ENCODE measurements around the gene CDC42EP5.
"Not testable (repeated sequence)": the region's sequence is repeated elsewhere in the genome, so short reads cannot be mapped to it uniquely, and the experiment has no call there.

CDC42EP5 gene, protein sequence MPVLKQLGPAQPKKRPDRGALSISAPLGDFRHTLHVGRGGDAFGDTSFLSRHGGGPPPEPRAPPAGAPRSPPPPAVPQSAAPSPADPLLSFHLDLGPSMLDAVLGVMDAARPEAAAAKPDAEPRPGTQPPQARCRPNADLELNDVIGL

GRCh38 chr19:54473071-54473891, at the start of gene CDC42EP5:
Gene CDC42EP5, minus strand, starts transcription at chr19:54473296. Its CDS starts 7,749 bp downstream, at chr19:54465547.
- DNase-seq = no peak

DNA sequence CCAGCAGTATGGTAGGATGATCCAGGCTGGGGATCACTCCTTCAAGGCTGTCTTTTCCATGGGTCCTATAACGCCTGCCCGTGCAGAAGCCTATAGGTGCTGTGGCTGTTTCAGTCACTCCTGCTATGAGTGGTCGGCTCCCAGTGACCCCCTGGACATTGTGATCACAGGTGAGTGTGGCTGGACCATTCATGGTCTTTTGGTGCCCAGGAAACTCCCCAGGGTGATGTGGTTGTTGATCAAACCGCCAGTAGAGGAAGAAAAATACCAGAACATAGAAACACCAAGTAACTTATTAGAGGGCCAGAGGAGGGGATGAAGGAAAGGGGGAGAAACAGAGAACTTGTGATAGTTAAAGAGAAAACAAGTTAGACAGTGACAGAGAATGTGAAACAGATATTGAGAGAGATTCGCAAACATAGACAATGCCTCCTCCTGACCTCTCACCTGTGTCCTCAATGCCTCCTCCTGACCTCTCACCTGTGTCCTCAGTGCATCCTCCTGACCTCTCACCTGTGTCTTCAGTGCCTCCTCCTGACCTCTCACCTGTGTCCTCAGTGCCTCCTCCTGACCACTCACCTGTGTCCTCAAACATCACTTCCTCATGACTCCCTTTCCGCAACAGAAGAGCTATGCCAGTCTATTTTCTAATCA, 48.9 kb upstream of the CDC42EP5 start:
- DNase-seq = no peak

- DNase-seq = no peak
Observed at GRCh38 chr19:54521022-54521859, 48.1 kb upstream of the CDC42EP5 start.

DNA sequence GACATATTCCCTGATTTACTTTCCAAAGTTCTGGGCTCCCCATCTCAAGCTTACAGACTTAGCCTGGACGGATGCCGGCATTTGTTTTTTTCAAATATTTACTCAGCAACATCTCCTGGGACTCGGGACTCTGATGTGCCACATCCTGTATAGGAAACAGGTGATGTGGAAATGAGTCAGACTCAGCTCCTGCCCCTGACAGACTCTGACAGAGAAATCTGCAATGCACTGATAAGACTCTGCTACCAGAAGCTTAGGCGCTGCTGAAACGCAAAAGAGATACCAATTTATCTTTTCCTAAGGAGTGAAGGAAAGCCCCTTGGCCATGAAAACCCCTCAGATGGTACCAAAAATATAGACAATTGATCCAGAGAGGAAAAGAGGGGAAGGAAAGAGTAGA, 45.7 kb upstream of the CDC42EP5 start:
- DNase-seq = no peak

GRCh38 chr19:54517483-54517882, 44.4 kb upstream of the CDC42EP5 start:
- DNase-seq = peak; percentile 48

DNA sequence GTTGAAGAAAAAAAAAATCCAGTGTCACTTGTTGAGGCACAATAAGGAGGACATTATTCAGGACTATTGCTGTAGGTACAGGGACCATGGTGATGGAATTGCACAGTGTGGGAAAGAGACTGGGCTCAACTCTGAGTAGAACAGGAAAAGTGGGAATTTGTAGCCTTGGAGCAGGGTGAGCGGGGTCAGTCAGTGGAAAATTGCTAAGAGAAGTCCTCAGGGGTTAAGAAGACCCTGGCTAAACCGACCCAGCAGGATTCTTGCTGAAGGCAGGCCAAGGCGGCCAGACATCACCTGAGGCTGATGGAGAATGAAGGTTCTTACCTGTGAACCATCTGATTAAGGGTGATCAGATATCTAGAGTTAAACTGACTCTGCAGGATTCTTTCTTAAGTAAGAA, 42.1 kb upstream of the CDC42EP5 start:
- DNase-seq = no peak

GRCh38 chr19:54509200-54509940, 36.3 kb upstream of the CDC42EP5 start:
- DNase-seq = not testable (repeated sequence)

DNA sequence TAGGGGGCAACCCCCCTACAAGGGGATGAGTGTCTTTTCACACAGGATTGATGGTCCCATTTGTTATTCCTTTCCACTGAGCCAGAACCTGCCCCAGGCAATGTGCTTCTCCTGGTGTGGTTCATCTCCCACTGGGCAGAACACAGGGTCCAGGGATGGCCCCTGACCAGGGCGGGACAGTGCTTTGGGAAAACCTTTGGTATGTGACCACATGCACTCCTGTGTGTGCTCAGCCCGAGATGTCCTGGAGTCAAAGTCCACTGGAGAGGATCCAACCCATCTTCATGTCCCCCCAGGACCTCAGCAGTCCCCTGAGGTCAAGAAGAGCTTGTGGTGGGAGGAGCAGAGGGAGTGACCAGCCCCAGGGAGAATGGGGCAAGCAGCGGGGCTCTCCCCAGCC, 35.4 kb upstream of the CDC42EP5 start:
- not testable (repeated sequence) for DNase-seq

DNA sequence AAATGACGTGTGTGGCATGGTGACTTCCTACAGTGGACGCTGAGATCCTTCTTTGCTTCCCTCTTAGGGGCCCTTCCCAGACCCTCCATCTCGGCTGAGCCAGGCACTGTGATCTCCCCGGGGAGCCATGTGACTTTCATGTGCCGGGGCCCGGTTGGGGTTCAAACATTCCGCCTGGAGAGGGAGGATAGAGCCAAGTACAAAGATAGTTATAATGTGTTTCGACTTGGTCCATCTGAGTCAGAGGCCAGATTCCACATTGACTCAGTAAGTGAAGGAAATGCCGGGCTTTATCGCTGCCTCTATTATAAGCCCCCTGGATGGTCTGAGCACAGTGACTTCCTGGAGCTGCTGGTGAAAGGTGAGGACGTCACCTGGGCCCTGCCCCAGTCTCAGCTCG, 34.7 kb upstream of the CDC42EP5 start:
- no peak for DNase-seq

DNA sequence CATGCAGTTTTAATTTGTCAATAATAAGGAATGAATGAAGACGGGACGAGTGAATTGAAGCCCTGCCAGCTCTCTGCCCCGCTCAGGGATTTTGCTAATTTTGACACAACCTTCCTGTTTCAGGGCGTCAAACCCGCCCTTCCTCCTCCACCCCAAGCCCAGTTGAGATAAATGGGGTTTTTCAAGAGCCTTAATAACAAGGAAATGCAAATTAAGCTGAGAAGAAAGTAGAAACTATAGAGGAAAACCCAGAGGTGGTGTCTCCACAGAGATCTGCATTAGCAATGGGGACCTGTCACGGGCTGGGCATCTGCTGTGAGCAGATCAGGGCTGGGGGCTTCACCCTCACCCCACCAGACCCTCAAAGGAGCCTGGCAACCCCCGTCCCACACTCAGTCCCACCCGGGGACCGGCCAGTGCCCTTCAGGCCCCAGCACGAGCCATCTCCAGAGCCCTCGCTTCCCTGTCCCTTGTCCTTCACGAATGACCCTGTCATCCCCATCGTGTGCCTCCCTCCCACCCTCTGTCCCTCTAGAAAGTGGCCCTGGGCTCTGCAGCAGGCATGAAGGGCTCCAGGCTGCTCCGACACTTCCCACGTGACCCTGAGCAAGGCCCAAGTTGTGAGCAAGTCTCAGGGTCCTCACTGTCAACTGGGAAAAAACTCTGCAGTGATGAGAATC, 34.1 kb upstream of the CDC42EP5 start:
- not testable (repeated sequence) for DNase-seq

GRCh38 chr19:54506079-54506478, 33.0 kb upstream of the CDC42EP5 start:
- no peak for DNase-seq

DNA sequence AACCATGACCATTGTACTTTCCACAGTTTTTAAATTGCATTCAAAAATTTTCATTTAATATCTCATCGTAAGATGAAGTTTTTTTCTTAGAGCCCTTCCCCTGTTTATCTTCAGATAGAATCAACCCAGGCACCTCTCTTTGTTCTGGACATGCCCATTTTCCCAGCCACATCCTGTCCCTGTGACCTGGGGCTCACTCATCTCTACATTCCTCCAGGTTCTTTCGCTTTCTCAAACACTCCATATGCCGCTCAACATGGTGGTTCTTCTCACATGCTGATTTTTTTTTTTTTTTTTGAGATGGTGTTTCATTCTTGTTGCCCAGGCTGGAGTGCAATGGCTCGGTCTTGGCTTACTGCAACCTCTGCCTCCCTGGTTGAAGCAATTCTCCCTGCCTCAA, 32.4 kb upstream of the CDC42EP5 start:
- DNase-seq = not testable (repeated sequence)

DNA sequence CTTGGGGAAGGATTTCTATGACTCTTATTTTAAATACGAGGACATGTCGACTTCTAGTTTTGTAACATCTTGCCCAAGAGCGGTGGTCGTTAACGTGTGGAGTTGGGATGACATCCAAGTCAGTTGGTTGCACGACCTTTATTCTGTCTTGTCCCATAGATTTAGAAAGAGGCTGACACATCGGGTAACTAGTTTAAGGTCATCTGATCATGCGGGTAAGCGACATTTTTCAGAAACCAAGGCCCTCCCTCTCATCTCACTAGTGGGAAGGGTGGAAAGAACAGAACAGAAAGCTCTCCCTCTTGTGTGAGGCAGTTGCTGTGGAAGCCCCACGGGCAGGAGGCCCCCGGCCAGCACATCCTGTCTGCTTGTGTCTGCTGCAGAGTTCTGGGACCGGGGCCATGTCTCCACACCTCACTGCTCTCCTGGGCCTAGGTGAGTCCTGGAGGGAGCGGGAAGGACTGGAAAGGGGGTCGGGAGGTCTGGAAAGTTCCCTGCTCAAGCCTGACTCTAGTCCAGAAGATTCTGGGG, 29.5 kb upstream of the CDC42EP5 start, which contains the start of gene LAIR2:
TSS of gene LAIR2 (plus strand) at position 314 of the 531 bp plus-strand sequence. CDS start at position 402, 88 bp downstream.
- DNase-seq = peak; percentile 11

GRCh38 chr19:54498451-54498772, 25.3 kb upstream of the CDC42EP5 start:
- not testable (repeated sequence) for DNase-seq

DNA sequence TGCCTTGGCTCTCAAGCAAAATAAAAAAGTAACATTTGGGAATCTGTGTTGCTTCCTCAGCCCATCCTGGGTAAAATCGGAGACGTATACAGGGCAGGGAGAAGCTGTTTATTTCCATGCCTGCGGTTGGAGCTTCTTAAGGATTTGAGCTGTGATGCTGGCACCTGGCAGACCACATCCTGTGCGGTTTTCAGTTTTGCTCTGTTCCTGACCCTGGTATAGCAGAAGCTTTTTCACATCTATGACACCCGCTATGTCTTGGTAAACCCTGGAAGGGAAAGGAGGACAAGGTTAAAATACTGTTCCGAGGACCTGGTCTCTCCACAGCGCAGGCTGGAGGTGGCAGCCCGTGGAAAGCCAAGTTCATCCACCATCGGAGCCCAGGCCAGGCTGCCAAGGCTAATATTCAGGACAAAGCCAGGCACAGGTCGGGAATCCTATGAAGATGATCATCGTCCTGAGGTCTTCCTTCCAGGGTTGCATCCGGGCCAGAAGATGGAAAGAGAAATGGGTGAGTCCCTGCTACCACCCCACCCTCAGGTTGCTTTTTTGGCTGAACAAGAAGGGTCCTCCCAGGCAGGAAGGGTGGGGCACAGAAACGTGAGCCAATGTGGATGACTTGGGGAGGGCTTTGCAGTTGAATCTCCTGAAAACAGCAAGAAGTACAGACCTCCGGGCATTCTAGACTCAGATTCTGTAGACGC, 24.8 kb upstream of the CDC42EP5 start:
- DNase-seq = peak; percentile 15

DNA sequence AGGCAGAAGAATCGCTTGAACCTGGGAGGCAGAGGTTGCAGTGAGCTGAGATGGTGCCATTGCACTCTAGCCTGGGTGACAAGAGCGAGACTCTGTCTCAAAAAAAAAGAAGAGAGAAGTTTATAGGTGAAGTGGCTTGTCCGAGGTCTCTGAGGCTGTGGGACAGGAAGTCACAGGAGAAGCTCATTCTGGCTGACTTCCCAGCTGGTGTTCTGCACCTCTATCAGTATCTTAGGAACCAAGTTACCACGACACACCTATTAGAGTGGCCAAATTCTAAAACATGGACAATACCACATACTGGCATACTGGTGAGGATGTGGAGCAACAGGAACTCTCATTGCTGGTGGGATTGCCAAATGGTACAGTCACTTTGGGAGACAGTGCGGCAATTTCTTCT, 22.2 kb upstream of the CDC42EP5 start:
- DNase-seq = not testable (repeated sequence)

DNA sequence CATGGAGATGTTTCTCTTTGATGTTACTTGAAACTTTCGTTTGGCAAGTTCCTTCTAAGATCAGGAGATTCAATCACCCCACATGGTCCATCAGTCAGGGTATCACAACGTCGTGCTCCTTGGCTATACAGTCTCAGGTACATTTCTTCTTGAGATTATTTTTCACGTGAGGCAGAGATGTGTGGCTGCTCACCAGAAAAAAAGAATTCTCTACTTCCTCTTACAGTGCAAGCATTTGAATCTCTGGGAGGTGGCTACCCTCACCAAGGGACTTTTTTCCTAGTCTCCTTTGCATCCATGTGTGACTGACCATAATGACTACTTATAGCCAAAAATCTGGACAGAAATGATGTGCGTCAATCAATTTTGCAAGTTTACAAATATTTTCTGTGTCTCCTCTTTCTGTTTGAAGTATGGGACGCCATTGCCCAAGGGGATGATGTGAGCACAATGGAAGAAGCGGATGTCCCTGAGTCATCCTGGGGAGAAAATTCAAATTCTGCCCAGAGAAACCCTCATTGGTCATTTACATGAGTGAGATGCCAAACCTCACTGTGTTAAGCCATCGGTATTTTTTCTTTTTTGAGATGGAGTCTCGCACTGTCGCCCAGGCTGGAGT, 21.0 kb upstream of the CDC42EP5 start:
- DNase-seq = no peak

GRCh38 chr19:54493056-54493455, 20.0 kb upstream of the CDC42EP5 start:
- not testable (repeated sequence) for DNase-seq

DNA sequence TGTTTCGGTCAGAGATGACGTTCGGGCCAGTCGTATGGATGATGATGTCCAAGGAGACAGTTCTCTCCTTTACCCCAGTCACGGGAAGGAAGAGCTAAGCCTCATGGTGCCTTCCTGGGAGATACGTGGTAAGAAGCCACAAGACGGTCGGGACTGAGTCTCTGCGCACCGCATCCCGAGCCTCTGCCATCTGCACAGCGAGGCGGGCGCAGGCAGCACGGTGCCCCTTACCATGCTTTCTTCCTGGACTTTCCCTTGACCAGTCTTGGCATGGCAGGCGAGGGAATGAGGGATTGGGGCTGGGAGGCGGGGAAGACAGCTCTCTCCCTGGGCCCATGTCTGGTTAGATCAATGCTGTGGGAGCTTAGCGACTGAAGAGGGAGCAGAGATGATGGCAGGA, 19.5 kb upstream of the CDC42EP5 start:
- no peak for DNase-seq

GRCh38 chr19:54489766-54490165, 16.7 kb upstream of the CDC42EP5 start:
- no peak for DNase-seq
